Measurements from ENCODE around the gene FGF12. TPM values are rescaled to one million over a fixed set of nuclear protein-coding genes. Genes with fewer than 3 reads are reported as not detected.

Gene FGF12
- total and polyA plus RNA-seq, 2 of the 13 experiments (the other 11 are each of a cell fraction or from before 2014, with no cell fraction given), result 0.07 TPM; not detected in 1

GRCh38 chr3:192434186-192434585 is 293.2 kb downstream of the FGF12 start:
- H3K27ac ChIP-seq (ENCODE audit: extremely low read length, insufficient read depth, low read length), result no peak overlapping the region
- no TSS peak for BruUV-seq (replicated peaks)
- H3K4me2 ChIP-seq (ENCODE audit: low read depth, low read length), result no peak overlapping the region
- 0 out of 2 replicates have a peak, but pooled peaks cover 6% of the 10 kb centered on the region for H3K4me1 ChIP-seq (ENCODE audit: insufficient read depth, low read length)
- H3K27me3 ChIP-seq (ENCODE audit: control insufficient read depth in 1 of 2, insufficient read depth in 2 of 2, low read length in 2 of 2), result no peaks in the 10 kb centered on the region
- H2AFZ ChIP-seq (ENCODE audit: low read length), result no peak overlapping the region
- no peaks in the 10 kb centered on the region for H3K36me3 ChIP-seq (replicated peaks in 1 of 2; ENCODE audit: control insufficient read depth in 1 of 2, insufficient read depth in 2 of 2, low read length in 2 of 2)
- no peaks in the 10 kb centered on the region for H3K9me3 ChIP-seq (ENCODE audit: low read length)
- WGBS (ENCODE audit: low lambda C conversion rate), result 29% methylated on average over 2 of the region's 2 CpGs
- DNase-seq (ENCODE audit: low spot score), result no peak
- no peak overlapping the region for H3K9ac ChIP-seq (ENCODE audit: insufficient read depth, low read depth, low read length)
- in situ Hi-C loops (cut with HindIII; ENCODE audit: extremely low pct_ligation_motif_present, low pct_unique_long_range_greater_than_20kb), result no loop called here
- ChIA-PET POLR2A (no interaction called here), CTCF (ENCODE audit: low intra/inter-chr PET ratio, low total read pairs) (no interaction called here)
- TF ChIP-seq ZNF724P (CRISPR knock-in tag; IDR thresholded peaks at IDR 0.05; ENCODE audit: borderline replicate concordance), result no peak
- TF ChIP-seq HOXA7 (CRISPR knock-in tag; IDR thresholded peaks at IDR 0.05), result no peak
- intact Hi-C loops (cut with micrococcal nuclease; ENCODE audit: unreplicated experiment), result no loop called here
- no peaks in the 10 kb centered on the region for H4K20me1 ChIP-seq (ENCODE audit: insufficient read depth, low read length)
- H3K4me3 ChIP-seq (replicated peaks in 1 of 3; ENCODE audit: insufficient read depth in 1 of 3, low read depth in 2 of 3, low read length in 3 of 3), result no peak overlapping the region
- no peaks in the 10 kb centered on the region for H3K79me2 ChIP-seq (ENCODE audit: insufficient read depth, low read length)
- FAIRE-seq, result no peak
- no peak for ATAC-seq

- Histone ChIP-seq H3K4me2 (ENCODE audit: low read depth, low read length) (no peak overlapping the region), H3K27me3 (ENCODE audit: control insufficient read depth in 1 of 2, insufficient read depth in 2 of 2, low read length in 2 of 2) (no peaks in the 10 kb centered on the region), H3K9me3 (ENCODE audit: low read length) (no peaks in the 10 kb centered on the region), H2AFZ (ENCODE audit: low read length) (no peak overlapping the region), H3K9ac (ENCODE audit: insufficient read depth, low read depth, low read length) (no peak overlapping the region), H4K20me1 (ENCODE audit: insufficient read depth, low read length) (no peaks in the 10 kb centered on the region), H3K36me3 (replicated peaks in 1 of 2; ENCODE audit: control insufficient read depth in 1 of 2, insufficient read depth in 2 of 2, low read length in 2 of 2) (no peaks in the 10 kb centered on the region), H3K4me1 (ENCODE audit: insufficient read depth, low read length) (0 out of 2 replicates have a peak, but pooled peaks cover 6% of the 10 kb centered on the region), H3K27ac (ENCODE audit: extremely low read length, insufficient read depth, low read length) (no peak overlapping the region), H3K4me3 (replicated peaks in 1 of 3; ENCODE audit: insufficient read depth in 1 of 3, low read depth in 2 of 3, low read length in 3 of 3) (no peak overlapping the region), H3K79me2 (ENCODE audit: insufficient read depth, low read length) (no peaks in the 10 kb centered on the region)
- BruUV-seq (replicated peaks), result no TSS peak
- DNase-seq (ENCODE audit: low spot score) (no peak), FAIRE-seq (no peak), ATAC-seq (peak; percentile 67)
- TF ChIP-seq CEBPB (IDR thresholded peaks at IDR 0.05; ENCODE audit: borderline replicate concordance, low read depth, low read length) (peak; percentile 29; the same call in 1 of the 2 replicates), SP140L (CRISPR knock-in tag; IDR thresholded peaks at IDR 0.05; ENCODE audit: borderline replicate concordance) (no peak), HNF1A (IDR thresholded peaks at IDR 0.05; ENCODE audit: low read depth) (0 out of 2 replicates have a peak, but pooled peaks have one; percentile 48), HNF1A (CRISPR knock-in tag; IDR thresholded peaks at IDR 0.05; ENCODE audit: borderline replicate concordance) (no peak), MAFF (IDR thresholded peaks at IDR 0.05; ENCODE audit: low read depth, low read length) (0 out of 2 replicates have a peak, but pooled peaks have one; percentile 17), NFIB (CRISPR knock-in tag; IDR thresholded peaks at IDR 0.05; ENCODE audit: borderline replicate concordance) (no peak), PATZ1 (CRISPR knock-in tag; IDR thresholded peaks at IDR 0.05) (no peak), FOSL2 (CRISPR knock-in tag; IDR thresholded peaks at IDR 0.05) (peak; percentile 48), ZNF552 (CRISPR knock-in tag; IDR thresholded peaks at IDR 0.05; ENCODE audit: borderline replicate concordance) (no peak), ZKSCAN5 (CRISPR knock-in tag; IDR thresholded peaks at IDR 0.05) (no peak)
- ChIA-PET POLR2A (no interaction called here), CTCF (ENCODE audit: low intra/inter-chr PET ratio, low total read pairs) (no interaction called here)
- in situ Hi-C loops (cut with HindIII; ENCODE audit: extremely low pct_ligation_motif_present, low pct_unique_long_range_greater_than_20kb) (no loop called here), intact Hi-C loops (cut with micrococcal nuclease; ENCODE audit: unreplicated experiment) (no loop called here)
- 4% methylated on average over 5 of the region's 5 CpGs for WGBS (ENCODE audit: low lambda C conversion rate)
Observed at GRCh38 chr3:192433704-192434103, 293.6 kb downstream of the FGF12 start.

Measured in HepG2 (cell line).